ENCODE data around the gene BAIAP2L2. TPM values are rescaled to one million over a fixed set of nuclear protein-coding genes. Genes with fewer than 3 reads are reported as not detected.

The BAIAP2L2 gene
- total RNA-seq, 1 experiment from 2014 or later, result 2.3 TPM

DNA sequence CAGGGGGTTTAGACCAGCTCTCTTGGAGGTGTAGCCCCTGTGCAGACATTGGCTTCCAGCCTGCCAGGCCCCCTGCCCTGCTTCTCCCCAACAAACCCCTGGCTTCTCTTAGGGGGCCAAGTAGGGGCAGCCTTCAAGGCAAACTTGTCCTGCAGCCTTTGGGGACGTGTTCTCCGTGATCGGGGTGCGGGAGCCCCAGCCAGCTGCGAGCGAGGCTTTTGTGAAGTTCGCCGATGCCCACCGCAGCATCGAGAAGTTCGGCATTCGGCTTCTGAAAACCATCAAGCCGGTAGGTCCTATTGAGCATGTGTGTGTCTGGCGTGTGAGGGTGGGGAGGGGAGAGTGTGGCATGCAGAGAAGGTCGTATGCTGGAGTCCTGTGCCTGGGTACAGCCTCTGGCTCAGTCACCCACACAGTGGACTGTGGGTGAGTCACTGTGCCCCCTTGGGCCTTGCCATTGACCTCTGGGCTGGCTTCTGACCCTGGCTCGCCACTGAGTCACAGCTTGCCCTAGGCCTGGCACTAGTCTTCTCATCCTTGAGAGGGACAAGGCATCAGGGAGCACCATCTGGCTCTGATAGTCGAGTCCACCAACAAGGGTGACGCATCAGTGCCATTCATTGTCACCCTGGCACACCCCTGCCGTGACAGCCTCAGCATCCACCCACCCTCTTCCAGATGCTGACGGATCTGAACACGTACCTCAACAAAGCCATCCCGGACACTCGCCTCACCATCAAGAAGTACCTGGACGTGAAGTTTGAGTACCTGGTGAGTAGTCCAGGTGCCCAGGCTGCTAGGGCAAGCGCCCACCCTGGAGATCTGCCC is 37.9 kb downstream of the BAIAP2L2 start:
- H4K20me1 ChIP-seq (ENCODE audit: control insufficient read depth, insufficient read depth, insufficient read length), result no peaks in the 10 kb centered on the region
- H2AK5ac ChIP-seq (ENCODE audit: insufficient read length, low read length), result no peak overlapping the region
- Mint-ChIP-seq H3K4me1 (peaks cover 0 to 10% of the 10 kb centered on the region in 2 experiments; a peak in 2 of 4 replicates), H3K9me3 (no peaks in the 10 kb centered on the region), H3K4me3 (no peak overlapping the region), H3K36me3 (ENCODE audit: insufficient read depth in 1 of 3, low read depth in 3 of 3) (peaks cover 9 to 57% (median 35%) of the 10 kb centered on the region in 3 experiments; a peak in 6 of 7 replicates), H3K27ac (no peak overlapping the region), H3K27me3 (ENCODE audit: low read depth) (no peaks in the 10 kb centered on the region)
- no peak overlapping the region for H3T11ph ChIP-seq (ENCODE audit: low read length)
- H3K27ac ChIP-seq (ENCODE audit: insufficient read length, low read depth, low read length), result no peak overlapping the region
- no peak overlapping the region for H4K5ac ChIP-seq (ENCODE audit: insufficient read length, low read depth, low read length)
- H2BK20ac ChIP-seq (ENCODE audit: low read depth, low read length, poor library complexity, severe bottlenecking), result no peak overlapping the region
- no peak overlapping the region for H2BK15ac ChIP-seq (ENCODE audit: low read depth, low read length)
- no peaks in the 10 kb centered on the region for H3K79me1 ChIP-seq (ENCODE audit: insufficient read depth, low read depth, low read length, poor library complexity, severe bottlenecking)
- WGBS (ENCODE audit: extremely low coverage, insufficient read length, low lambda C conversion rate), result no CpG with 5 or more reads among the region's 25 CpGs
- H4K8ac ChIP-seq (replicated peaks; ENCODE audit: insufficient read length, low read depth, low read length), result no peak overlapping the region
- H3K4me2 ChIP-seq (ENCODE audit: insufficient read depth, insufficient read length, low read length), result no peak overlapping the region
- H2AFZ ChIP-seq (ENCODE audit: low read length), result no peak overlapping the region
- no peak overlapping the region for H3K9ac ChIP-seq (ENCODE audit: extremely low read depth, insufficient read length, low read length)
- H4K91ac ChIP-seq (ENCODE audit: insufficient read length, low read depth, low read length), result no peak overlapping the region
- TF ChIP-seq, protein P1, sequence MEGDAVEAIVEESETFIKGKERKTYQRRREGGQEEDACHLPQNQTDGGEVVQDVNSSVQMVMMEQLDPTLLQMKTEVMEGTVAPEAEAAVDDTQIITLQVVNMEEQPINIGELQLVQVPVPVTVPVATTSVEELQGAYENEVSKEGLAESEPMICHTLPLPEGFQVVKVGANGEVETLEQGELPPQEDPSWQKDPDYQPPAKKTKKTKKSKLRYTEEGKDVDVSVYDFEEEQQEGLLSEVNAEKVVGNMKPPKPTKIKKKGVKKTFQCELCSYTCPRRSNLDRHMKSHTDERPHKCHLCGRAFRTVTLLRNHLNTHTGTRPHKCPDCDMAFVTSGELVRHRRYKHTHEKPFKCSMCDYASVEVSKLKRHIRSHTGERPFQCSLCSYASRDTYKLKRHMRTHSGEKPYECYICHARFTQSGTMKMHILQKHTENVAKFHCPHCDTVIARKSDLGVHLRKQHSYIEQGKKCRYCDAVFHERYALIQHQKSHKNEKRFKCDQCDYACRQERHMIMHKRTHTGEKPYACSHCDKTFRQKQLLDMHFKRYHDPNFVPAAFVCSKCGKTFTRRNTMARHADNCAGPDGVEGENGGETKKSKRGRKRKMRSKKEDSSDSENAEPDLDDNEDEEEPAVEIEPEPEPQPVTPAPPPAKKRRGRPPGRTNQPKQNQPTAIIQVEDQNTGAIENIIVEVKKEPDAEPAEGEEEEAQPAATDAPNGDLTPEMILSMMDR (conservative IDR thresholded peaks at IDR 0.05), result no peak
- no peak overlapping the region for H3K56ac ChIP-seq (ENCODE audit: insufficient read length, low read depth, low read length)
- H3K23ac ChIP-seq (ENCODE audit: insufficient read length, low read depth, low read length), result no peak overlapping the region
- no peak overlapping the region for H3K18ac ChIP-seq (ENCODE audit: insufficient read length, low read depth, low read length)
- no peak overlapping the region for H3K14ac ChIP-seq (ENCODE audit: insufficient read depth, low read length)
- H3K9me3 ChIP-seq (ENCODE audit: control insufficient read depth, low read depth, low read length), result no peaks in the 10 kb centered on the region
- H3K4ac ChIP-seq (ENCODE audit: low read depth, low read length), result no peak overlapping the region
- H2BK5ac ChIP-seq (ENCODE audit: insufficient read length, low read length), result no peak overlapping the region
- no peak overlapping the region for H2BK12ac ChIP-seq (ENCODE audit: insufficient read length, low read depth, low read length)
- no peak for DNase-seq
- H3K27me3 ChIP-seq (ENCODE audit: insufficient read depth, low read length), result no peaks in the 10 kb centered on the region
- no peaks in the 10 kb centered on the region for H3K79me2 ChIP-seq (ENCODE audit: insufficient read depth, low read length)
- no peaks in the 10 kb centered on the region for H3K4me1 ChIP-seq (ENCODE audit: insufficient read depth, low read length)
- H2BK120ac ChIP-seq (ENCODE audit: low read depth, low read length, poor library complexity, severe bottlenecking), result no peak overlapping the region
- H3K23me2 ChIP-seq (ENCODE audit: insufficient read length, low read depth, low read length, poor library complexity, severe bottlenecking), result no peaks in the 10 kb centered on the region

Data from H9 (cell line).